ENCODE results near the gene PARP6. TPM values are rescaled to one million over a fixed set of nuclear protein-coding genes. Genes with fewer than 3 reads are reported as not detected.

Gene PARP6
- total and polyA plus RNA-seq, 2 experiments from 2014 or later: 29.7 to 36.0 TPM

GRCh38 chr15:72285402-72285801 lies 13.0 kb upstream of the PARP6 start:
- Histone ChIP-seq H3K4me1 (ENCODE audit: insufficient read depth) (no peaks in the 10 kb centered on the region), H3K9ac (no peak overlapping the region), H3K4me3 (no peak overlapping the region), H4K20me1 (ENCODE audit: insufficient read depth) (no peaks in the 10 kb centered on the region), H3K27ac (no peak overlapping the region), H2AFZ (no peak overlapping the region), H3F3A (ENCODE audit: insufficient read depth) (no peaks in the 10 kb centered on the region), H3K36me3 (ENCODE audit: low read depth) (no peaks in the 10 kb centered on the region), H3K9me3 (ENCODE audit: low read depth) (no peaks in the 10 kb centered on the region), H3K4me2 (ENCODE audit: unreplicated experiment) (no peak overlapping the region), H3K79me2 (ENCODE audit: insufficient read depth) (no peaks in the 10 kb centered on the region), H3K27me3 (replicated peaks; ENCODE audit: insufficient read depth) (no peaks in the 10 kb centered on the region), H3K9me2 (ENCODE audit: insufficient read depth) (no peaks in the 10 kb centered on the region)
- 29 to 37% methylated on average over 3 of the region's 3 CpGs for WGBS, 2 experiments (ENCODE audit: low coverage in 1 of 2, low lambda C conversion rate in 2 of 2, missing lambda C conversion rate in 2 of 2)
- TF ChIP-seq EZH2 (IDR thresholded peaks at IDR 0.05; ENCODE audit: insufficient read depth, poor library complexity, severe bottlenecking) (no peak), EZH2phosphoT487 (IDR thresholded peaks at IDR 0.05; ENCODE audit: insufficient read depth, low read depth) (no peak)
- in situ Hi-C loops (cut with MboI): no loop called here
- no peak for DNase-seq

GRCh38 chr15:72284781-72285180 lies 12.4 kb upstream of the PARP6 start:
- no peak overlapping the region for H3K27ac ChIP-seq
- no peaks in the 10 kb centered on the region for H3K79me2 ChIP-seq (ENCODE audit: insufficient read depth)
- 96 to 100% methylated on average over 1 of the region's 1 CpG for WGBS, 2 experiments (ENCODE audit: low coverage in 1 of 2, low lambda C conversion rate in 2 of 2, missing lambda C conversion rate in 2 of 2)
- in situ Hi-C loops (cut with MboI): no loop called here
- no peak overlapping the region for H3K9ac ChIP-seq
- no peaks in the 10 kb centered on the region for H3K4me1 ChIP-seq (ENCODE audit: insufficient read depth)
- H3F3A ChIP-seq (ENCODE audit: insufficient read depth): no peaks in the 10 kb centered on the region
- DNase-seq: peak; percentile 30
- no peaks in the 10 kb centered on the region for H3K9me3 ChIP-seq (ENCODE audit: low read depth)
- no peaks in the 10 kb centered on the region for H4K20me1 ChIP-seq (ENCODE audit: insufficient read depth)
- H3K36me3 ChIP-seq (ENCODE audit: low read depth): no peaks in the 10 kb centered on the region
- no peaks in the 10 kb centered on the region for H3K9me2 ChIP-seq (ENCODE audit: insufficient read depth)
- no peak for TF ChIP-seq EZH2phosphoT487 (IDR thresholded peaks at IDR 0.05; ENCODE audit: insufficient read depth, low read depth)
- TF ChIP-seq EZH2 (IDR thresholded peaks at IDR 0.05; ENCODE audit: insufficient read depth, poor library complexity, severe bottlenecking): no peak
- no peak overlapping the region for H2AFZ ChIP-seq
- H3K4me2 ChIP-seq (ENCODE audit: unreplicated experiment): no peak overlapping the region
- no peak overlapping the region for H3K4me3 ChIP-seq
- H3K27me3 ChIP-seq (replicated peaks; ENCODE audit: insufficient read depth): no peaks in the 10 kb centered on the region

GRCh38 chr15:72281713-72282112 lies 9.4 kb upstream of the PARP6 start:
- no peak overlapping the region for H3K4me2 ChIP-seq (ENCODE audit: unreplicated experiment)
- H3K27me3 ChIP-seq (replicated peaks; ENCODE audit: insufficient read depth): no peaks in the 10 kb centered on the region
- no peak for DNase-seq
- H2AFZ ChIP-seq: no peak overlapping the region
- in situ Hi-C loops (cut with MboI): no loop called here
- no peaks in the 10 kb centered on the region for H4K20me1 ChIP-seq (ENCODE audit: insufficient read depth)
- TF ChIP-seq EZH2phosphoT487 (IDR thresholded peaks at IDR 0.05; ENCODE audit: insufficient read depth, low read depth) (no peak), EZH2 (IDR thresholded peaks at IDR 0.05; ENCODE audit: insufficient read depth, poor library complexity, severe bottlenecking) (no peak)
- no peaks in the 10 kb centered on the region for H3K9me2 ChIP-seq (ENCODE audit: insufficient read depth)
- H3K79me2 ChIP-seq (ENCODE audit: insufficient read depth): no peaks in the 10 kb centered on the region
- 50 to 63% methylated on average over 3 of the region's 3 CpGs for WGBS, 2 experiments (ENCODE audit: low coverage in 1 of 2, low lambda C conversion rate in 2 of 2, missing lambda C conversion rate in 2 of 2)
- H3F3A ChIP-seq (ENCODE audit: insufficient read depth): no peaks in the 10 kb centered on the region
- no peak overlapping the region for H3K9ac ChIP-seq
- no peak overlapping the region for H3K27ac ChIP-seq
- H3K4me3 ChIP-seq: no peak overlapping the region
- H3K36me3 ChIP-seq (ENCODE audit: low read depth): no peaks in the 10 kb centered on the region
- no peaks in the 10 kb centered on the region for H3K9me3 ChIP-seq (ENCODE audit: low read depth)
- no peaks in the 10 kb centered on the region for H3K4me1 ChIP-seq (ENCODE audit: insufficient read depth)

GRCh38 chr15:72280751-72281150 lies 8.4 kb upstream of the PARP6 start:
- Histone ChIP-seq H3F3A (ENCODE audit: insufficient read depth) (no peaks in the 10 kb centered on the region), H3K79me2 (ENCODE audit: insufficient read depth) (no peaks in the 10 kb centered on the region), H3K27me3 (replicated peaks; ENCODE audit: insufficient read depth) (no peaks in the 10 kb centered on the region), H3K9me2 (ENCODE audit: insufficient read depth) (no peaks in the 10 kb centered on the region), H3K4me3 (no peak overlapping the region), H3K9ac (no peak overlapping the region), H4K20me1 (ENCODE audit: insufficient read depth) (no peaks in the 10 kb centered on the region), H3K9me3 (ENCODE audit: low read depth) (no peaks in the 10 kb centered on the region), H3K27ac (no peak overlapping the region), H2AFZ (no peak overlapping the region), H3K4me2 (ENCODE audit: unreplicated experiment) (no peak overlapping the region), H3K36me3 (ENCODE audit: low read depth) (no peaks in the 10 kb centered on the region), H3K4me1 (ENCODE audit: insufficient read depth) (no peaks in the 10 kb centered on the region)
- no peak for DNase-seq
- 47 to 54% methylated on average over 2 of the region's 2 CpGs for WGBS, 2 experiments (ENCODE audit: low coverage in 1 of 2, low lambda C conversion rate in 2 of 2, missing lambda C conversion rate in 2 of 2)
- TF ChIP-seq EZH2phosphoT487 (IDR thresholded peaks at IDR 0.05; ENCODE audit: insufficient read depth, low read depth) (no peak), EZH2 (IDR thresholded peaks at IDR 0.05; ENCODE audit: insufficient read depth, poor library complexity, severe bottlenecking) (no peak)
- in situ Hi-C loops (cut with MboI): no loop called here

GRCh38 chr15:72278737-72279136 lies 6.4 kb upstream of the PARP6 start:
- H3K27ac ChIP-seq: no peak overlapping the region
- H3K27me3 ChIP-seq (replicated peaks; ENCODE audit: insufficient read depth): no peaks in the 10 kb centered on the region
- H4K20me1 ChIP-seq (ENCODE audit: insufficient read depth): no peaks in the 10 kb centered on the region
- H3K36me3 ChIP-seq (ENCODE audit: low read depth): no peaks in the 10 kb centered on the region
- no peaks in the 10 kb centered on the region for H3K4me1 ChIP-seq (ENCODE audit: insufficient read depth)
- no peaks in the 10 kb centered on the region for H3K9me3 ChIP-seq (ENCODE audit: low read depth)
- no peaks in the 10 kb centered on the region for H3F3A ChIP-seq (ENCODE audit: insufficient read depth)
- 75 to 90% methylated on average over 1 of the region's 1 CpG for WGBS, 2 experiments (ENCODE audit: low coverage in 1 of 2, low lambda C conversion rate in 2 of 2, missing lambda C conversion rate in 2 of 2)
- in situ Hi-C loops (cut with MboI): no loop called here
- DNase-seq: no peak
- TF ChIP-seq EZH2phosphoT487 (IDR thresholded peaks at IDR 0.05; ENCODE audit: insufficient read depth, low read depth) (no peak), EZH2 (IDR thresholded peaks at IDR 0.05; ENCODE audit: insufficient read depth, poor library complexity, severe bottlenecking) (no peak)
- no peaks in the 10 kb centered on the region for H3K9me2 ChIP-seq (ENCODE audit: insufficient read depth)
- H3K9ac ChIP-seq: no peak overlapping the region
- H3K4me2 ChIP-seq (ENCODE audit: unreplicated experiment): no peak overlapping the region
- no peak overlapping the region for H3K4me3 ChIP-seq
- H3K79me2 ChIP-seq (ENCODE audit: insufficient read depth): no peaks in the 10 kb centered on the region
- no peak overlapping the region for H2AFZ ChIP-seq
